ENCODE data around the gene ECEL1.
"Not testable (repeated sequence)": the region's sequence is repeated elsewhere in the genome, so short reads cannot be mapped to it uniquely, and the experiment has no call there.

The ECEL1 gene

GRCh38 chr2:232443669-232444408 lies 43.8 kb downstream of the ECEL1 start:
- H3K36me3 Mint-ChIP-seq; H3K27ac Mint-ChIP-seq; H3K27me3 Mint-ChIP-seq; H3K4me1 Mint-ChIP-seq; DNase-seq (ENCODE audit: low spot score in 2 of 2); ATAC-seq (ENCODE audit: low read depth); H3K4me3 Mint-ChIP-seq; H3K9me3 Mint-ChIP-seq: not testable (repeated sequence)

DNA sequence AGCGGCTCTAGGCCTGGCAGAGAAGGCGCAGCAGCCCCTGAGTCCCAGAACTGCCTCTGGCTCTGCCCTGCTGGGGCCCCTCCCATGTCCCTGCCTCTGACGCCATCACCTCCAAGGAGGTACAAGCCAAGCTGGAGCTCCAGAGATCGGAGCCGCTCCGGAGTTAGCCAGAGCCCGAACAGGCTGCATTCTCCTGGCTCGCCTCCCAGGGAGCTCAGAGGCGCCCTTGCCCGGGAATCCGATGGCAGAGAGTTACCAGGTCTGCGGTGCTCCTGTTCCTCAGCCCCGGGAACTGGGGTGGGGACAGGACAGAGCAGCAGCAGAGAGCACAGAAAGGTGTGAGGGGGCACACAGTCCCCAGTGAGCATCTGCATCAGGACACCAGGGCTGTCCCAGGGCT lies 44.6 kb downstream of the ECEL1 start:
- DNase-seq (ENCODE audit: low spot score in 2 of 2); H3K4me3 Mint-ChIP-seq; H3K36me3 Mint-ChIP-seq; H3K27ac Mint-ChIP-seq; H3K4me1 Mint-ChIP-seq; ATAC-seq (ENCODE audit: low read depth); H3K9me3 Mint-ChIP-seq; H3K27me3 Mint-ChIP-seq: not testable (repeated sequence)

DNA sequence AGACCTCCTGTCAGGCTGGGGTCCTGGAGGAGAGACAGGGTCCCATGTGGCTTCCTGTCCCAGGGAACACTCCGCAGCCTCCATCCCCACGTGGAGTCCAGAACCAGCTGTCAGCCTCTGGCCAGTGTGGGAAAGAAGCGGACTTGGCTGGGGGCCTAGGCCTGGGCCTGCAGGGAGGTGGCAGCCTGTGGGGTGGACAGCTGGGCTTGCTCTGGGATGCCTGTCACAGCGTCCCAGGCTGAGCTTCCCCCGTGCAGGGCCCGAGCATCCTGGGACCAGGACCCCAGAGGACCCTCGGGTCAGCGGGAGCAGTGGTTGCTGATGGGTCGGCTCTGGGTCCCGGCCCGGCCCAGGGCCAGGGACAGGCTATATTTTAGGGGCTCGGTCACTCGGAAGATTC lies 45.2 kb downstream of the ECEL1 start:
- H3K27ac Mint-ChIP-seq; H3K36me3 Mint-ChIP-seq; H3K4me1 Mint-ChIP-seq; ATAC-seq (ENCODE audit: low read depth); H3K27me3 Mint-ChIP-seq; H3K4me3 Mint-ChIP-seq; H3K9me3 Mint-ChIP-seq; DNase-seq (ENCODE audit: low spot score in 2 of 2): not testable (repeated sequence)

GRCh38 chr2:232441922-232442321 lies 45.7 kb downstream of the ECEL1 start:
- not testable (repeated sequence) for H3K36me3 Mint-ChIP-seq; H3K4me3 Mint-ChIP-seq; H3K27me3 Mint-ChIP-seq; DNase-seq (ENCODE audit: low spot score in 2 of 2); H3K27ac Mint-ChIP-seq; H3K9me3 Mint-ChIP-seq; H3K4me1 Mint-ChIP-seq; ATAC-seq (ENCODE audit: low read depth)

GRCh38 chr2:232441147-232441651 lies 46.4 kb downstream of the ECEL1 start:
- no peak overlapping the region for H3K27ac Mint-ChIP-seq
- H3K27me3 Mint-ChIP-seq, result peaks cover 3% of the 10 kb centered on the region
- H3K9me3 Mint-ChIP-seq, result no peaks in the 10 kb centered on the region
- no peaks in the 10 kb centered on the region for H3K36me3 Mint-ChIP-seq
- ATAC-seq (ENCODE audit: low read depth), result no peak
- peaks cover 3% of the 10 kb centered on the region for H3K4me1 Mint-ChIP-seq
- H3K4me3 Mint-ChIP-seq, result no peak overlapping the region
- DNase-seq (ENCODE audit: low spot score in 2 of 2), result no peak

DNA sequence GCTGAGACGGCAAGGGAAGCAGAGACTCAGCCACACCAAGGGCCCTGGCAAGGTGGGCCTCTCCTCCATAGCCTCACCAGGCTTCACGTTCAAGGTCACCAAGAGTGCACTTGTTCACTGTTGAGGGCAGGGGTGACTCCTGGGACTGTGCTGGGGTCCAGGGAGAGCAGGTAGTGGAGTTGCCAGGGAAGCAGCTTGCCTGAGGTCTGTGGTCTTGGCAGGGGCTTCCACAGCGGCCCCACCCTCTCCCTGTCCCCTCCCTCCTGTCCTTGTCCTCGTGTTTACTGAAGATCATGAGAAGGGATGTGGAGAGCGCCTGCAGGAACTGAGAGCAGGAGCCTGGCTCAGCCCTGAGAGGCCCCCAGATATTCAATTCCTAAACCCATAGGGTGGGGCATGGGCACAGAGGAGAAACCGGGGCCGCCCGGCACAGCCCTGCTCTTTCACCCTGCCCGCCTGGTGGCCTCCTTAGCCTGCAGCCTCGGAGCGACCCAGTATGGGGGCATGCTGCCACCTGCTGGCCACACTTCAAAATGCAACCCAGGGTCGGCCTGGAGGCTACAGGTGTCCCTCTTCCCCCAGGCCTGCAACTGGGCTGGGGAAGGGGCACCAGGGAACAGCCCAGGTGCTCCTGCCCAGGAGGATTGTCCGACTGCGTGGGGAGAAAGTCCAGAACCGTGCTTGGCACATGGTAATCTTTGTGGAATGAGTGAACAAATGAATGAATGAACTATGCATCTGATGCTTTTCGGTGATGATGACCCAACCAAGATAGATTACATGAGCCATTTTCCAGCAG lies 47.2 kb downstream of the ECEL1 start:
- DNase-seq (ENCODE audit: low spot score in 2 of 2) (peak; percentile 87 to 96), ATAC-seq (ENCODE audit: low read depth) (peak; percentile 85)
- H3K9me3 Mint-ChIP-seq, H3K27me3 Mint-ChIP-seq, H3K4me1 Mint-ChIP-seq, H3K36me3 Mint-ChIP-seq, H3K27ac Mint-ChIP-seq: not testable (repeated sequence)
- H3K4me3 Mint-ChIP-seq, result peak overlapping the region; percentile 52

DNA sequence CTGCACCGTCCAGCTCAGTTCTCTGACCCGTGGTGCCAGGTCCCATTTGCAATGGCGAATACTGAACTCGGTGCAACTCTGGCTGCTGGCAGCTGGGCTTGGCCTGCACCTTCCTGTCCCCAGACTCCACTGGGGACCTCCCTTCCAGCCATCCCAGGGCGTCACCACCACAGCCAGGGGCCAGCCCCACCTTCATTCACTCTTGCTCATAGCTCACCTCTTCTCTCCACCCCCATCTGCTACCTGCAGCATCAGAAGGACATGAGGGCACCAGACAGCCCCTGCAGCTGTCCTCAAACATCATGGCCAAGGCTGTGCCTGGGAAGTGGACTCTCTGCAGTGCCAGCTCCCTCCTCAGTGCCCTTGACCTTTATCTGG lies 47.9 kb downstream of the ECEL1 start:
- DNase-seq (ENCODE audit: low spot score in 2 of 2), result no peak

DNA sequence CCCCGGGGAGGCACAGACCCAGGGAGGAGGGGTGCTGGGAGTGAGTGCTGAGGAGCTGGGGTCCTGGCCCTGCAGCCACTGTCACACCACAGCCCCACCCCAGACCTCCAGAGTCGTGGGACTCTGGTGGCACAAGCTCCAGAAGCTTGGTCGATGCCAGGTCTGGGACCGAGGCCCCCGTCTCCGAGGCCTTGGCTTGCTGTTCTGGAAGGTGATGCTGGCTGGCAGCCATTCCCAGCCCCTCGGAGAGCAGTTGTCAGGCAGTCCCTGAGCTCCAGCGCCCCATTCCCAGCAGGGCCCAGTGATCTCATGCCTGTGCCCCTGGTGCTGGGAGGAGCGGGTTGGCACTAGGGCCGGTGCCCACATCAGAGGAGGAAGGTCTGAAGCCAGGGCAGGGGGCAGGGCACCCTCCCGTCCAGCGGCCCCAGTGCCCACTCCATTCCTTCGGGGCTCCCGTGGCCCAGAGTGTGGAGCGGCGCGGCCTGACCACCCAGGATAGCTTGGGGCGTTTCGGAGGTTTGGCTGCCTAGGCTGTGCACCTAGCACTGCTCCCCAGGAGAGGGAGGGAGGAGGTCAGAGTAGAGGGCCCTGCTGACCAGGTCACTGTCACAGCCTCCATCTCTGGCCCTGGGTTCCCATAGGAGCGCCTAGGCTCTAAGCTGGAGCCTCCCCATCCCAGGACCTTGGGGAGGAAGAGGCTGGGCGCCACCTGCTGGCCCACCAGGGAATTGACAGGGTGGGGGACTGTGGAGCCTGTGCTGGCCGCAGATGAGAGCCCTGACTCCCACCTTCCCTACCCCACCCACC lies 48.5 kb downstream of the ECEL1 start:
- Mint-ChIP-seq H3K27me3 (peaks cover 3% of the 10 kb centered on the region), H3K4me3 (no peak overlapping the region), H3K4me1 (peaks cover 3% of the 10 kb centered on the region), H3K9me3 (no peaks in the 10 kb centered on the region), H3K36me3 (no peaks in the 10 kb centered on the region), H3K27ac (no peak overlapping the region)
- ATAC-seq (ENCODE audit: low read depth) (peak; percentile 36), DNase-seq (ENCODE audit: low spot score in 2 of 2) (peak in 1 of 2 donors; percentile 51)

More for the DNA sequence above, 47.9 kb downstream of the ECEL1 start:
- Mint-ChIP-seq H3K9me3 (no peaks in the 10 kb centered on the region), H3K27ac (no peak overlapping the region), H3K4me3 (no peak overlapping the region), H3K36me3 (no peaks in the 10 kb centered on the region), H3K4me1 (peaks cover 3% of the 10 kb centered on the region), H3K27me3 (peaks cover 3% of the 10 kb centered on the region)
- no peak for ATAC-seq (ENCODE audit: low read depth)

DNA sequence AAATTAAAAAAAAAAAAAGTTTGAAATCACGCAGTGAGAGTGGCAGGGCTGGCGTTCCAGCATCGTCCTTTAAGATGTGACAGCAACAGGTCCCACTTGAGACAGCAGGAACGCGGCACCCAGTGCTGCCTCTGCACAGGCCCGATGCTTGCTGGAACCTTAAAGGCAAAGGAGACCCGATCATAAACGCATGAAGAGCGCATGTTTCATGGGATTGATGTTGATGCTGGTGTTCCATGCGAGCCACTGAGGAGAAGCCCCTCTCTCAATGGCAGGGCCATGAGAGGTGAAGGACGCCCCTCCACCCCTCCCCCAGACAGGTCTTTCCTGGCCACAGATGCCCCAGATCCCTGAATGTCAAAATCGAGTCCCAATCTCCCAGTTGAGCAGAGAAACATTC lies 49.5 kb downstream of the ECEL1 start:
- no peak overlapping the region for H3K4me3 Mint-ChIP-seq
- DNase-seq (ENCODE audit: low spot score in 2 of 2) (no peak), ATAC-seq (ENCODE audit: low read depth) (no peak)
- no peaks in the 10 kb centered on the region for H3K36me3 Mint-ChIP-seq
- no peak overlapping the region for H3K27ac Mint-ChIP-seq
- peaks cover 3% of the 10 kb centered on the region for H3K27me3 Mint-ChIP-seq
- no peaks in the 10 kb centered on the region for H3K9me3 Mint-ChIP-seq
- H3K4me1 Mint-ChIP-seq, result peaks cover 3% of the 10 kb centered on the region

DNA sequence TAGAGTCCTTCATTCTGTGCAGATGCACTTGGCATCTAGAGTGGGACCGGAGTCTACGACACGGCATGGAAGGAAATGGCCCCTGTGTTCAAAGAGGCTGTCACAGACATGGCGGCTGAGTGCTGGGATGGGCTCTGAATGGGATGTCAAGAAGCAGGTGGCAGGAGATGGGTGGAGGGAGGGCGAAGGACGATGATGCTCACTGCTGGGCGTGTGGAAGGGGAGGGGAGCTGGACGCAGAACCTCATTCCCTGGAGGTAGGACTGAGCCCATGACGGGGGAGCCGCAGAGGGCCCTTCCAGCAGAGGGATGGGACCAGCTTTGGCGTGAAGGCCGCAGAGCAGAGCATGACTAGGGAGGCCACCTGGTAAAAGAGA lies 50.5 kb downstream of the ECEL1 start:
- H3K4me1 Mint-ChIP-seq, result peaks cover 3% of the 10 kb centered on the region
- no peaks in the 10 kb centered on the region for H3K9me3 Mint-ChIP-seq
- H3K27me3 Mint-ChIP-seq, result peaks cover 3% of the 10 kb centered on the region
- no peak for ATAC-seq (ENCODE audit: low read depth)
- no peak overlapping the region for H3K27ac Mint-ChIP-seq
- no peak for DNase-seq (ENCODE audit: low spot score in 2 of 2)
- no peaks in the 10 kb centered on the region for H3K36me3 Mint-ChIP-seq
- no peak overlapping the region for H3K4me3 Mint-ChIP-seq

GRCh38 chr2:232436381-232437194 lies 51.0 kb downstream of the ECEL1 start:
- Mint-ChIP-seq H3K9me3 (no peaks in the 10 kb centered on the region), H3K27me3 (peaks cover 3% of the 10 kb centered on the region), H3K4me1 (peaks cover 3% of the 10 kb centered on the region), H3K4me3 (no peak overlapping the region), H3K27ac (no peak overlapping the region), H3K36me3 (no peaks in the 10 kb centered on the region)
- ATAC-seq (ENCODE audit: low read depth) (no peak), DNase-seq (ENCODE audit: low spot score in 2 of 2) (no peak)

GRCh38 chr2:232435805-232436204 lies 51.8 kb downstream of the ECEL1 start:
- H3K4me3 Mint-ChIP-seq, result no peak overlapping the region
- ATAC-seq (ENCODE audit: low read depth) (no peak), DNase-seq (ENCODE audit: low spot score in 2 of 2) (no peak)
- peaks cover 3% of the 10 kb centered on the region for H3K4me1 Mint-ChIP-seq
- peaks cover 3% of the 10 kb centered on the region for H3K27me3 Mint-ChIP-seq
- no peaks in the 10 kb centered on the region for H3K9me3 Mint-ChIP-seq
- H3K27ac Mint-ChIP-seq, result no peak overlapping the region
- H3K36me3 Mint-ChIP-seq, result no peaks in the 10 kb centered on the region

DNA sequence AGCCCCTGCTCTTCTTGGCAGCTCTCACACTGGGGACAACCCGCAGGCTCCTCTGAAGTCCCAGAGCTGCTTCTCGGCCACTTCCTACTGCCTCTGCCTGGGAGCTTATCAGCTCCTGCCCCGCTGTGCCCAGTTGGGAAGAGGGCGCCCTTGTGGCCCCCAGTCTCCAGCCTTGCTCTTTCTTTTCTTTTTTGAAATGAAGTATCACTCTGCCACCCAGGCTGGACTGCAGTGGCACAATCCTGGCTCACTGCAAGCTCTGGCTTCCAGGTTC lies 52.3 kb downstream of the ECEL1 start:
- Mint-ChIP-seq H3K27me3 (peaks cover 3% of the 10 kb centered on the region), H3K9me3 (no peaks in the 10 kb centered on the region), H3K4me3 (no peak overlapping the region), H3K4me1 (peaks cover 2% of the 10 kb centered on the region), H3K27ac (no peak overlapping the region), H3K36me3 (no peaks in the 10 kb centered on the region)
- DNase-seq (ENCODE audit: low spot score in 2 of 2), result no peak
- no peak for ATAC-seq (ENCODE audit: low read depth)
